Measurements from ENCODE around the gene RAD21L1.

Gene RAD21L1

DNA sequence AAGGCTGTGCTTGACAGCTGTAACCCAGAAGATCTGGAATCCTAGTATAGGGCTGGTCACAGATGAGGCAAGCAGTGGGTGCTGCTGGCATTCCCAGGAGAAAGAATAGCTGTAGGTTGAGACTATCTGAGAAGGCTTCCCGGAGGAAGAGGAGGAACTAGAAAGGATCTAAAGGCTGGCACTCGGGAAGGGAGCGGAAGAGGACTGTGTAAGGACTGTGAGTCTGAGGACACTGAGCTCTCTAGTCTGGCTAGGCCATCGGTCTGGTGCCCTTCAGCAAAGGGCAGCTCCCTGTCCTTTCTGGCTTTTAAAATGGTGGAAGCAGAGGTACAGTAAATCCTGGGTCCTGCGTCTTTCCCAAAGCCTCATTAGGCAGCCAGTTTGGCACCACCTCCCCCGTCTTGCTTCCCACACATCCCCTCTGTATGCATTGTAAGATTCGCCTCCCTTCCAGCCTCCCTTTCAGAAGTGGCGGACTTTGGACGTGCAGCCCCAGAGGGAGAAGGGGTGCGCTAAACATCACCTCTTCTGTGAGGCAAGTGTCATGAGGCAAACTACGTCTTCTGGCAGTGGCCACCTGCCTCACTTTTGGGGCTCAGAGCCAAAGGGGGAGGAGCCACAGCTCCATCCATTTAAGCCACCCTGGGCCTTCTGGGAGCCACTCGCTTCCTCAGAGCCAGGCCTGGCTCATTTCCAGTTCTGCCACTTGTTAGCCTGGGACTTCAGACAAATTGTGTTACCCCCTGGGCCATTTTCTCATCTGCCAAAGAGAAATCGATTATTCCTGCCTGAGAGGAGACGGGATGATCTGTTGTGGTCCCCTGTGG, 48.9 kb downstream of the RAD21L1 start:
- DNase-seq: no peak

DNA sequence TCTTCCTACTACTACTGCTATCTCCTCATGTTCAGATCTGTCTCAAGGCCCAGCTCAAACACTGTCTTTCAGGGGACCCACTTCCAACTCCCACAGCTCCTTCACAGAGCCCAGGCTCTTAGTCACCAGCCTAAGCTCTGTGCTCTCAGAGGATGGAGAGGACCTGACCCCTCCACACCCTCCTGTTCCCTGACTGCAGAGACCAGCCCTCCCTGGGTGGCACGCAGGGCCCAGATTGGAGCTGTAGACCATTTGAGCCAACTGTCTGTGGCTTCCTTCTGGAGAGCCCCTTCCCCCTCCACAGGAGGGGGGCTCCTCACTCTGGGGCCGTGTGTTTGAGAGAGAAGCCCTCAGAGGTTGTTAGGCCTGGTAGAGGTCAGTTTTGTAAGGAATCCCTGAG, 50.1 kb downstream of the RAD21L1 start:
- no peak for DNase-seq

DNA sequence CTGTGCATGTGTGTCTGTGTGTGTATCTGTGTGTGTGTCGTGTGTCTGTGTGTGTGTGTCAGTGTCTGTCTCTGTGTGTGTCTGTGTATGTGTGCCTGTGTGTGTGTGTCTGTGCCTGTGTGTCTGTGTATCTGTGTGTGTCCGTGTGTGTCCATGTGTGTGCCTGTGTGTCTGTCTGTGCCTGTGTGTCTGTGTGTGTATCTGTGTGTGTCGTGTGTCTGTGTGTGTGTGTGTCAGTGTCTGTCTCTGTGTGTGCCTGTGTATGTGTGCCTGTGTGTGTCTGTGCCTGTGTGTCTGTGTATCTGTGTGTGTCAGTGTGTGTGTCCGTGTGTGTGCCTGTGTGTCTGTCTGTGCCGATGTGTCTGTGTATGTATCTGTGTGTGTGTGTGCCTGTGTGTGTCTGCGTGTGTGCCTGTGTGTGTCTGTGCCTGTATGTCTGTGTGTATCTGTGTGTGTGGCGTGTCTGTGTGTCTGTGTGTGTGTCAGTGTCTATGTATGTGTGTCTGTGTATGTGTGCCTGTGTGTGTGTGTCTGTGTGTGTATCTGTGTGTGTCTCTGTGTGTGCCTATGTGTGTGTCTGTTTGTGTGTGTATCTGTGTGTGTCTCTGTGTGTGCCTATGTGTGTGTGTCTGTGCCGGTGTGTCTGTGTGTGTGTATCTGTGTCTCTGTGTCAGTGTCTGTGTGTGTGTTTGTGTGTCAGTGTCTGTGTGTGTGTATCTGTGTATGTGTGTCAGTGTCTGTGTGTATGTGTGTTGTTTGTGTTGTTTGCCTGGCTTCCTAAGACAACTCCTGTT, 51.9 kb downstream of the RAD21L1 start:
- DNase-seq: no peak

DNA sequence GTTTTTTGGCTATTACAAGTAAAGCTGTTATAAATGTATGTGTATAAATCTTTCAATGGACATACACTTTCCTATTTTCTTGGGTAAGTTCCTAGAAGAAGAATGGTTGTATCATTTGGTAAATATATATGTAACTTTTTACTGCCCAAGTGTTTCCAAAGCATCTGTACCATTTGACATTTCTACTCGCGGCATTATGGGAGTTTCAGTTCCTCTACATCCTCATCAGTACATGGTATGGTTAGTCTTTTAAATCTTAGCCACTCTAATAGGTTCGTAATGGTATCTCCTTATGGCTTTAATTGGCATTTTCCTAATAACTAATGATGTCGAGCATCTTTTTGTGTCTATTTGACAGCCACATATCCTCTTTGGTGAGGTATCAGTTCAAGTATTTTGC, 53.1 kb downstream of the RAD21L1 start:
- no peak for DNase-seq

DNA sequence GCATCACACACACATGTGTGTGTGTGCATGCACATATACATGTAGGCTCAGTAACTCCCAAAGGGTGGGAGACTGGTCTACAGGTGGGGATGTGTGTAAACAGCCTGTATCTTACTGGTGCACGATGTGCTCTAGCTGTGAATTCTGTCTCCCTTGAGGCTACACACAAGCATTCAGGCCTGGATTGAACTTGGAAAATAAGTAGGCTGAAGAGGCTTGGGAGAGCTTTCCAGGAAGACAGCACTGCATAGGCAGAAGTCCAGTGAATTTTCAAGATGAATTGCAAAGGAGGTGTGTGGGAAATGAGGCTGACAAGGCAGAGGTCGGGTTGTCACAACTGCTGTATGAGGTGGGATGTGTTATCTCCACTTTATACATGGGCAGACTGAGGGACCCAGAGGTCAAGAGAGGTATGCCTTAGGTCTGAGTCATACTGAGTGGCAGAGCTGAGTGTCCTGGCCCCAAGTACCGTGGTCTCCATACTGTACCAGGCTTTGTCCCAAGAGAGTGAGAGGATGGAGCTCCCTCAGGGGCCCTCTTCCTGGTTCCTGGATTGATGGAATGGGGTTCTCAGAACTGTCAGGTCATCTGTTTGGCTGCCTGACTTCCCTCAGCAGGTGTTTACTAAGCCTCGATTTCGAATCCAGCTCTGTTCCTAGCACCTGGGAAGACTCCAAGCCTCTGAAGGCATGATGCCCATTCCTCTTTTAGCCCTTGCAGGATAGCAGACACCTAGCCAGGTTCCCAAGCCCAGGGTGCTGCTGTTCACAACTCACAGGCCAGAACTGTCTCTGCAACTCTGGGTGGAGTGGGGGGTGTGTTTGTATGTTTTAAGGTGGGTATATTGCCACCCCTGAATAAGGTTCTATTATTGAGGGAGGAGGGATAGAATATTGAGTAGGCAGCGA, 54.6 kb downstream of the RAD21L1 start:
- DNase-seq: no peak

DNA sequence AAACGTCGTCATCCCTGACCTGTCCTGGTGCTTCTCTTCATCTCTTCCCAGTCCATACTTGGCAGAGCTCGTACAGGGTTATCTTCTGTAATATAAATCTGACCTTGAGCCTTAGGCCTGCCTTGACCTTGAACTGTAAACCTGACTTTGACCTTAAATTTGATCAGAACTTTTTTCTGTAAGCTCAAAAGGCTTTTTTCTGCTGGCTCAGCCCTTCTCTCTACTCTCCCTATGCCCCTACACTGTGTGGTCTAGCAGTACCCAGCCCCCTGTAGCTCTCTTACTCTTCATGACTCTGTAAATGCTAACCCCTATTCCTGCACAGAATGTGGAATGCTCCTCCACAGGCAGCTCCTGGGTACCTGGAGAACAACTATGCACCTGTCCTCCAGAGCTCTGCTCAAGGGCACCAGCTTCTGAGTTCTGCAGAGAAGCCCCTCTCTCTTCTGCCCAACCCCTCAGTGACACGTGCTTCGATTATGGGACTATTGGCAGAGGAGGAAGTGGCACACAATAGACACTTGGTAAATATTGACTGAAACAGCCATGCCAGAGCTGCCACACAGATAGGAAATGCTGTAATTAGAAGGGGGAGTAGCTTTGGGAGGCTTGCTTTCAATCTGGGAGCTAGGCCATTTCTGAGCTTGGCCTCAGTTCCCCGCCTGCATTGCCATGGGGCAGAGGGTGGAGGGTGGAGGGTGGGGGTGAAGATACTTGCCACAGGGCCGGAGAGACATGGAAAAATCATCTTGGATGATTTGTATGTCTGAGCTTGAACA, 55.6 kb downstream of the RAD21L1 start:
- DNase-seq: no peak

DNA sequence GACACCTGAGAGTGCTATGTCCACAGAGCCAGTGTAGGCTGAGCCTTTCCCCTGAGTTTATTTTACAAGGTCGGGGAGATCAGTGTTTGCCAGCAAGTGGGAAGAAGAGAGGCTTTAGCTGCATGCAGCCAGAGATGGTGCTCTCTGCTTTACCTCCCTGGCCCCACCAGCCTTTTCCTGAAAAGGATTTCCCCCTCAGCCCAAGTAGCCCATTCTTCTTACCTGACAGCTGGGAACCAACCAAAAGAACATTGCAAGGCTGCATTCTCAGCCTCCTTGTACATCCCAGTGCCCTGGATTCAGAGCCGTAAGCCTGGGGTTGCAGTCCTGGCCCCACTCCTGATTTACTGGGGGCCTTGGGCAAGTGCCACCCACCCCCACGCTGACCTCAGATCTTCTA, 57.1 kb downstream of the RAD21L1 start:
- DNase-seq: no peak

DNA sequence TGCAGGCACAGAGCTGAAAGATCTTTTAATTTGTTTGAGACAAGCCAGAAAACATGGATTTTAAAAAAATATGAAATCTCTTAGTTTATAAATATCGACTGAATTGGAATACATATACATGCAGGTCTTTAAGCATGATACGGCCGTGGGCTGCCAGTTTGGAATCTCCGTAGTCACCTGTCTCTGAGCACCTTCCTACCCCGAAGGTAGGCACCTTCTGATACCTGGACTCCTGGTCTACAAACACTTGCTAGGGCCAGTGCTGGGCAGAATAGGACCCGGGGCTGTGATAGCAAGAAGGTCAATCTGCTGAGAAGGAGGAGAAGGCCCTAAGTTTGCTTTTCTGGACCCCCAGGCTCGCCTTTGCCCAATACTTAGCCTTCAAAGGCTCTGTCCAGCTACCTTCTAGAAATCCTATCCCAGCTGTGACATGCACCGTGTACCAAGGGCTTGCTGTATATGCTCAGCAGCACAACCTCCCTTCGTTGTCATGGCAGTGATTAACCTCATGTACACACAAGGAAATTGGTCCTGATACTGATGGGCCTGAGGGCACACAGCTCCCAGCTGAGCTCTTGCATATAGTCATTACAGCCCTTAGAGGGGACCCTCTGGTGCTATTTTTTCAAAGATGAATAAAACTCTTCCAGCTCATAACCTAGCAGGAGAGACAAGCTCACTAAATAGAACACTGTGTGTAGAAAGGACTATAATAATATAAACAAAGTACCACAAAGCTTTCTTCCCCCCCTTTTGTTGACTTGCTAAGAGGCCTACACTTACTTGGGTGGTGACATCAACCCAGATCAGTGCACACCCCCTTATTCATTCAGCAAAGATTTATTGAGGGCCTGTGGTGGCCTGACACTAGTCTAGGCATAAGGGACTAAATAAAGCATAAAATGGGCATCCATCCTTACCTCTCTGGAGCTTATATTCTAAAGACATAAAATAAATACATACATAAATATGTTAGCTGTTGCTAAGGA, 58.0 kb downstream of the RAD21L1 start:
- DNase-seq: no peak

DNA sequence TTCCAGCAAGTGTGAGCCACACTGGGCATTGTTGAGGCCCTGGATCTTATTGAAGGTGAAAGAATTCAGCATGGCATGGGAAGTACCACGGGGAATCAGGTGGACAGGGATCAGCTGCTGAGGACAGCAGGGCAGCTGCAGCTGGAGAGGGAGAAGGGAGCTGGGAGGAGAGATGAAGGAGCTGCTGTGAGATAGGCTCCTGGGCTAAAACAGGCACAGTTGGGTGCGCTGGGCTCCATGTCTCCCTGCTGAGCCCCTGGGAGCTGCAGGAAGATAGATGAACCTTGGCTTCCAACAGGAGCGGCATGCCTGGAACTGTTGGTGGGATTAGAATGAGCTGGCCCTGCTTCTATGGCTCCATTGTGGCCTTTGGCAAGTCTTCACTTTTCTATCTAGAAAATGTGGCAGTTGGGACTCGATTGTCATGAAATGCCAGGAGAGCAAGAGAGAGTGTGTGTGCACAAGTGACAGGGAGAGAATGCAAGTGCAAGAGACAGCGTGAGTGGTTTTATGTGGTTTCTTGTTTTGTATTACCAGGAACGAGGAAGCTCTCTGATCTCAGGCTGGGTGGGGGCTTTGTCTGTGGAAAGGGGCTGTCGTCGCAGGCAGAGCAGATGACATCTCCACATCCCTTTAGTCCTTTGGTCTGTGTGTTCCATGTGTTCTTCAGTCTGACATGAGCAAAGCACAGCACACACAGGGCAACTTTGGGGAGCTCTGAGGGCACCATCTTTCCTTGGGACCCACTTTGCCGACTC, 60.6 kb downstream of the RAD21L1 start:
- no peak for DNase-seq

DNA sequence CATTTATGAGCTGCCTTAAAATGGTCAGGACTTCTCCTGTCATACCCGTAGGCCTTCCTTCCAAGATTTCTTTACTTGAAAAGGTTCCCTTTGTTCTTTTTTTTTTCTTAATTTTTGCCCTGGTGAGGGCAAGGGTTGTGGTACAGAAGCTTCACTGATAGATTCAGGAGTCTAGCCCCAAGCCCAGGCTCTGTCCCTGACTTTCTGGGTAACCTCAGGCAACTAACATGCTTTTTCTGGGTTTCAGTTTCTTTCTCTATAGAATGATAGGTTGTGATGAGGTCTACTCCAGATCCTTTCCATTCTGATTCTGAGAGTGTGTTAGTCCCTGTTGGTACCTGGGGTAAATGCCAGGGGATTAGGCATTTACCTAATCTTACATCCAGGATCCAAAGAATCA, 61.5 kb downstream of the RAD21L1 start:
- no peak for DNase-seq

DNA sequence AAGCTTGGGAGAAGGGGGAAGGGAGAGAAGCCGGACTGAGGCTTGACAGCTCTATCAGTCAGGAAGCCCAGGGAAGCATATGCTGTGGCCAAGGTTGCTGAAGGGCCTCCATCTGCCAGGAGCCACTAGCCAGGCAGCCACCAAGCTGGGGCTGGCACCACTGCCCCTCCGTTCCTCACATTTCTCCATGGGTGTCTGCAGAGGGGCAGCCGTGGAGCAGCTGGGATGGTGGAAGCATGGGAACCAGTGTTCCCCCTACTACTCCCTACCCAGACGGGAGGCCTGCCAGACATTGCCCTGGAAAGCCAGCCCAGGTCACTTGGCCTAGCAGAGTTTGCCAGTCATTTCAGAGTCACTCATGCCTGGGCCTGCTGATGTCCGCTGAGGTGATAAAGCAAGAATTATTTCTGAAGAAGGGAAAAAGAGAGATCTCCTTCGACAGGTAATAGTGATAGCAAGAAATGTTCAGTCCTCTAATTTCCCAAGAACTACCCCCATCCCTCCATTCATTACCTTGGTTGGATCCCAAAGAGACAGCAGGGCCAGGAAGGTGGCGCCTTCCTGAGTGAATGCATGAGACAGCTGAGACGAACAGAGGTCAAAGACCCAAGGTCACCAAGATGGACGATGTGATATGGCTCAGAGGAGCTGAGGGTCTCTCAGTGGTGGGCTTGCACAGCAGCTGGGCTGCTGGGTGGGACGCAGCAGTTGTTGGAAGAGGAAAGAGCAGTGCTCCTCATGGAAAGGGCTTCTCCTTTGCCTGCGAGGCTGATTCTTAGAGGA, 62.1 kb downstream of the RAD21L1 start:
- DNase-seq: no peak

DNA sequence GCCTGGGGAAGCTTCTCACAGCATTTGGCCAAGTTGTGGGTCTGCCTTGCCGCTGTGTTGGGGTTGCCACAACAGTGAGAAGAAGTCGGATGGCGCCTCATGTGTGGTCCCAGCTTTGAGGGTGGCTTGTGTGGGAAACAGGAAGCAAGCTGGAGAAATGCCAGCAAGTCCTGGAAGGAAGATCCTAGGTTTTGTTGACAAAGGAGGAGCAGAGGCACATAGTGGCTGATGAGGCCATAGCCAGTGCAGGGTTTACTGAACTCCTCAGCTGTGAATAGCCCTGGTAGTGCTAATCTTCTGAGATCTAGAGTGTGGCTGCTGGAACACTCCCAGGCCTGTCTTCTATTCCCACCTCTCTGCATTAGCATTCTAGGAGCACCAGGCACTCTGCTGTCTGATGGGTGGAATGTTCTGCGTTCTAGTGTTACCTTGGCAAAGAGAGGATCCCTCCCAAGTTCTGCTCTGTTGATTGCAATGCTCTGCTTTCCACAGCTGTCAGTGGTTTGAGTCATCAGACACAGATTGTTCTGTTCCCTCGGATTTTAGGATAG, 65.4 kb downstream of the RAD21L1 start:
- no peak for DNase-seq

DNA sequence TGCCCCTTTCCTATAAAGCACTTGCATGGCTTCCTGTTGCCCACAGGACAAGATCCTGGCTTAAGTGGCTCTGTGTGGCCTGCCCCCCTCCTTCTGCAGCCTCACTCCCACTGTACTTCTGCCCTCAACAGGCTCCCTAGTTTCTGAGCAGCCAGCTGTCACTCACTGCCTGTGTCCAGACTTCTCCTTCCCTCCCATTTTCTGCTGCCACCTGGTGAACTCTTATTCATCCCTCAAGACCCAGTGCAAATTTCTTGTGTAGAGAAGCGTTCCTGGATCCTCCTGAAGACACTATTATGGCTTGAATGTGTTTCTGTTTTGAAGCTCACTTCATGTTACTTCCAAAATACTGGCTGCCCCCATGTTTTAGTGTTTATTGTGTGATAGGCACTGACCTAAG, 66.8 kb downstream of the RAD21L1 start:
- DNase-seq: no peak

DNA sequence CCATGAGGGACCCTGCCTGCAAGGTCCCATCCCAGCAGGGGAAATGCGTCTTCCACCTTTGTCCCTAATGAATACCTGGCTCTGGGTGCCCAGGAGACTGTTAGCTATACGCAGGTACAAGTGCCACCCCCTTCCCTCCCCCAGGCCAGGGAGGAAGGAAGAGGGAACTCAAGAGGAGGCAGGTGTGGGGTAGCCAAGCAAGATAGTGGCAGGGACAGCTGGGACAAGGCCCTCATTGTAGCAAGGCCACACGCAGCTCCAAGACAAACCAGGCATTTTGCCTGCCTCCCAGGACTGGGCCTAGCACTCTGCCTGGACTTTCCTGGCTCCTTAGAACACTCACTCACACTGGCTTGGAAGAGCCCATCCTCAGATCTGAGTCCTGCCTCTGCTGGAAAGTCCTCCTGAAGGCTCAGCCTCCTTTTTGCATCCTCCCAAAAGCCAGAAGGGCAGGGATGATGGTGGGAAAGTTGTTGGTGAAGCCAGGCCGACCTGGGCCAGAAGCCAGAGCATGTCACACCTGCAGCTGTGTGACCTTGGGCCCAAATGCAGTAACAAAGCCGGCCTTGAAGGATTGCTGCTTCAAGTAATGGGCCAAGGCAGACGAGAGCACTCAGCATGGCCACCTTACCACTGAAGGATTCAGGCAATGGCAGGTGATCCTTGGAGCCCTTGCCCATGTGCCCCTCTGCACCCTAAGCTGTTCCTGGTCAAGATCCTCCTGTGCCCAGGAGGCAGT, 68.0 kb downstream of the RAD21L1 start:
- no peak for DNase-seq

DNA sequence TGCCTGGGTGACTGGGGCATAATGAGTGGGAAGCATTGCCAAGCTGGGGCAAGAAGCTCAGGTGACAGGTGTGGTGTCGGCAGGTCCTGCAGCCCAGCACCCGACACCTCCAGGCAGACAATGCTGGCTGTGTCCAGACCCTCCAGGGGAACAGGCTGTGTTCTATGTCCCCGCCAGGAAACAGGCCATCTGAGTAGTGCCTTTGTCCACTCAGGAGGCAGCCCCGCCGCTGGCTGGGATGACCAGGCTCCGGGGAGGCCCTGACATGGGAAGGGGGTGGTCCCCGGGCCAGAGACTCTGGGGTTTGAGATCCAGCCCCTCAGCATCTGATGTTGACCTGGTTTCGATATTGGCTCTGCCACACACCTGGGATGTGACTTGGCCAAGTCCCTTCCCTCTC, 68.7 kb downstream of the RAD21L1 start:
- no peak for DNase-seq

DNA sequence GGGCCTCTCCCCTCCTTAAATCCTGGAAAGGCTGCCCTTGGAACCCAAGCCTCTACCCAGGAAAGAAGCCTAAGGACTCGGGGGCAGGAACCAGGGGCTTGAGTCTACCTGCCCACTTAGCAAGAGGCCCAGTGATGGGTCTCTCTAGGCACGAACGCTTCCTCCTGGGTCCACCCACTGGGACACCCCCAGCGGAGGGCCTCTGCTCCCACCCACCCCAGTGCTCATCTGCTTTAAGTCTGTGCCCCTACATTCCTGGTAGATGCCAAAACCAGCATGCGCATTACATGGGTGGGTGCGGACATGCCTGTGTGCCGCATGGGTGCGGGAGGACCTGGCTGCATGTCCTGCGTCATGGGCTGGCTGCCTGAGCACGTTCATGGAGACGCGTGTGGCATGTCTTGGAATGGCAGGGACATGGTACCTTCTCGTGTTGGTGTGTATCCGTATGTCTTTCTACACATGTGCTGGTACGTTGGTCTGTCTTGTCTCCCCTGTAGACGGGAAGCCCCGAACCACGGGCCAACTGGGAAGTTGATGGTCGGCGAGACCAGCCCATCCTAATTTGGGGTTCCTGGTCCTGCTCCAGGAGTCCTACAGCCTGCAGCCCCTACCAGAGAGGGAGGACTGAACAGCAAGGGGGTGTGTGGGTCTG, 69.6 kb downstream of the RAD21L1 start:
- no peak for DNase-seq

DNA sequence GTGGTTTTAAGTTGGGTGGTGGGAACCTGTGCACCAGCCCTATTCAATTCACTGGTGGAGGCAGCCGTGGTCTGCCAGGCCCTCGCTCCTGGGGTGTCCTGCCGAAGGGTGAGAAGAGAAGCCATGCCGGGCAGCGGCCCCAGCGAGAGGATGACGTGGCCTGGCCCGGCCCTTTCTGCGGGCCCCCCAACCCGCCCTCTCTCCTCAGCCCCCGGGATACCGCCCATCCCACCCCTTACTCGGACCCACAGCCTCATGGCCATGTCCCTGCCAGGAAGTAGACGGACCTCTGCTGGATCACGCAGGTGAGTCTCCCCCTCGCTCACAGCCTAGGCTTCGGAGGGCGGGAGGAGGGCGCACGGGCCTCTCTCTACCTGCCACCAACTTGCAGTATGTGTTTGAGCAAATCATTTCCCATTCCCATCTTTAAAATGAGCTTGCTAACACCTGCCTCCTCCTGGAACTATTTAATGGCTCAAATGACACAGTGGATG, 70.3 kb downstream of the RAD21L1 start:
- DNase-seq: no peak

DNA sequence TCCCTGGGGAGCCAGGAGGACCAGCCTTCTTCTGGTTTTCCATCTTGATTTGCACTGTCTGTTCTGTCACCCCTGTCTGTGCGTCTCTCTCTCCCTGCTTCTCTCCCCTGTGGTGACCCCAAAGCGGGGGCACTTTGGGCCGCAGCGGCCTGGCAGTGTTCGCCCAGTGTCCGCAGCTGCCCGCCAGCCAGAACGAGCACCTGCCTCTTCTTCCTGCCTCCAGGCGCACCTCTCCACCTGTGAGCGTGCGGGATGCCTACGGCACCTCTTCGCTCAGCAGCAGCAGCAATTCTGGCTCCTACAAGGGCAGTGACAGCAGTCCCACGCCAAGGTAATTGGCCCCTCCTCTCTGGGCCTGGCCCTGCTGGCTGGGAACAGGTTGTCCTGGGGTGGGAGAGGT, 71.1 kb downstream of the RAD21L1 start:
- DNase-seq: no peak
